AG04450 (cell line): ENCODE measurements around the gene SLC46A1. TPM values are rescaled to one million over a fixed set of nuclear protein-coding genes. Genes with fewer than 3 reads are reported as not detected.
"Not testable (repeated sequence)": the region's sequence is repeated elsewhere in the genome, so short reads cannot be mapped to it uniquely, and the experiment has no call there.

Experiments used
- CTCF ChIA-PET: fragments of 300-600, 350-600 bp; formaldehyde crosslinking; extraction: SDS; loops from one replicate; lab custom pipeline; 2022; ENCODE audit warnings: antibody characterized with exemption, inconsistent platforms; lab: Charles Lee
- POLR2A ChIA-PET: fragments of 350-600 bp; formaldehyde crosslinking; extraction: SDS; loops from one replicate; lab custom pipeline; 2021; ENCODE audit warnings: antibody characterized with exemption, inconsistent platforms; lab: Yijun Ruan, JAX
- DNase-seq: peaks from one replicate; pipeline ENCODE4 v3.0.0-alpha.2; 2011; ENCODE audit warnings: low read depth, low spot score
- H3K27ac ChIP-seq: one replicate; pipeline ENCODE4 v1.5.1; 2012; ENCODE audit warnings: low read depth, low read length, control low read depth
- H3K27me3 ChIP-seq: one replicate; pipeline ENCODE4 v1.6.0; 2012; ENCODE audit warnings: low read length; ENCODE audit not compliant: control insufficient read depth, insufficient read depth
- H3K4me3 ChIP-seq: 2 replicates; pipeline ENCODE4 v1.5.1; 2011; ENCODE audit warnings: mild to moderate bottlenecking, low read depth, low read length, control low read depth
- H3K9me3 ChIP-seq: 2 replicates; pipeline ENCODE4 v1.5.1; 2012; ENCODE audit warnings: low read length; ENCODE audit not compliant: control insufficient read depth, insufficient read depth
- polyA plus RNA-seq: library from polyadenylated mRNA; depleted of rRNA; stranded (reverse); fragments of >200 nt; gene quantifications from 2 replicates; pipeline ENCODE4 v1.2.3, GENCODE V29; 2011
- TF ChIP-seq, protein P1 (sequence below): IDR thresholded peaks from 2 replicates; pipeline ENCODE4 v1.5.1; 2011; ENCODE audit warnings: low read depth, low read length, control low read depth, inconsistent platforms

The SLC46A1 gene
- polyA plus RNA-seq, 1 experiment: 2.5 TPM

GRCh38 chr17:28443901-28444638 lies 38.1 kb upstream of the SLC46A1 start:
- CTCF ChIA-PET: interaction anchor here (0.6 to 1.3 kb wide), 2 partner anchors 27 to 34 kb away, joined by 3 read pairs; no protein-coding TSS in a partner anchor
- DNase-seq: no peak
- Histone ChIP-seq H3K27me3 (peaks cover 8% of the 10 kb centered on the region), H3K27ac (no peak overlapping the region), H3K9me3 (no peaks in the 10 kb centered on the region), H3K4me3 (no peak overlapping the region)
- TF ChIP-seq, protein P1, sequence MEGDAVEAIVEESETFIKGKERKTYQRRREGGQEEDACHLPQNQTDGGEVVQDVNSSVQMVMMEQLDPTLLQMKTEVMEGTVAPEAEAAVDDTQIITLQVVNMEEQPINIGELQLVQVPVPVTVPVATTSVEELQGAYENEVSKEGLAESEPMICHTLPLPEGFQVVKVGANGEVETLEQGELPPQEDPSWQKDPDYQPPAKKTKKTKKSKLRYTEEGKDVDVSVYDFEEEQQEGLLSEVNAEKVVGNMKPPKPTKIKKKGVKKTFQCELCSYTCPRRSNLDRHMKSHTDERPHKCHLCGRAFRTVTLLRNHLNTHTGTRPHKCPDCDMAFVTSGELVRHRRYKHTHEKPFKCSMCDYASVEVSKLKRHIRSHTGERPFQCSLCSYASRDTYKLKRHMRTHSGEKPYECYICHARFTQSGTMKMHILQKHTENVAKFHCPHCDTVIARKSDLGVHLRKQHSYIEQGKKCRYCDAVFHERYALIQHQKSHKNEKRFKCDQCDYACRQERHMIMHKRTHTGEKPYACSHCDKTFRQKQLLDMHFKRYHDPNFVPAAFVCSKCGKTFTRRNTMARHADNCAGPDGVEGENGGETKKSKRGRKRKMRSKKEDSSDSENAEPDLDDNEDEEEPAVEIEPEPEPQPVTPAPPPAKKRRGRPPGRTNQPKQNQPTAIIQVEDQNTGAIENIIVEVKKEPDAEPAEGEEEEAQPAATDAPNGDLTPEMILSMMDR: no peak
- POLR2A ChIA-PET: no interaction called here

DNA sequence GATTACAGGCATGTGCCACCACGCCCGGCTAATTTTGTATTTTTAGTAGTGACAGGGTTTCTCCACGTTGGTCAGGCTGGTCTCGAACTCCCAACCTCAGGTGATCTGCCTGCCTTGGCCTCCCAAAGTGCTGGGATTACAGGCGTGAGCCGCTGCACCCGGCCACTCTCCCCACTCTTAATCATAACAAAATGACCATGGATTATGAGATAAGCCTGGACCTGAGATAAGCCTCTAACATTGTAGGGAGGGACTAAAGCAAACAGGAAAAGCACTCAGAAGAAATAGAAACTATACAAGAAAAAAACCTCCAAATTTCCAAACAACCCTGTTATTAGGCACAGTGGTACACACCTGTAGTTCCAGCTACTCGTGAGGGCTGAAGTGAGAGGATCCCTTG lies 28.3 kb upstream of the SLC46A1 start:
- H3K27me3 ChIP-seq, DNase-seq, H3K4me3 ChIP-seq, H3K9me3 ChIP-seq, POLR2A ChIA-PET, CTCF ChIA-PET, H3K27ac ChIP-seq: not testable (repeated sequence)

- ChIA-PET POLR2A (no interaction called here), CTCF (no interaction called here)
- no peak overlapping the region for H3K4me3 ChIP-seq
- no peaks in the 10 kb centered on the region for H3K9me3 ChIP-seq
- H3K27ac ChIP-seq: no peak overlapping the region
- DNase-seq: no peak
- H3K27me3 ChIP-seq: peaks cover 2% of the 10 kb centered on the region
- TF ChIP-seq, protein P1: no peak
Measured at GRCh38 chr17:28433721-28434120, 27.7 kb upstream of the SLC46A1 start.

DNA sequence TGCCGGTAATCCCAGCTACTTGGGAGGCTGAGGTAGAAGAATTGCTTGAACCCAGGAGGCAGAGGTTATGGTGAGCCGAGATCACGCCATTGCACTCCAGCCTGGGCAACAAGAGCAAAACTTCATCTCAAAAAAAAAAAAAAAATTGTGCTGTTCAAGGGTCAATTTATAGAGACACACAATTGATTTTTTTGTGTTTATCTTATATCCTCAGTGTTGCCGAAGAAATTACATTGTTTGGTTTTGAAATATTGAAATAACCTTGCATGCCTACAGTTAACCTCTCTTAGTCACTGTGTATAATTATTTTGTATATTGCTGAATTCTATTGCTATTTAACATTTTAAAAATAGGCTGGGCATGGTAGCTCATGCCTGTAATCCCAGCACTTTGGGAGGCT lies 22.0 kb upstream of the SLC46A1 start:
- POLR2A ChIA-PET, H3K4me3 ChIP-seq, H3K27ac ChIP-seq, H3K27me3 ChIP-seq, DNase-seq, H3K9me3 ChIP-seq: not testable (repeated sequence)
- CTCF ChIA-PET: interaction anchor here (0.7 to 3.7 kb wide), 3 partner anchors 11 to 32 kb away, joined by 3 to 19 read pairs (median 4); no protein-coding TSS in a partner anchor

- ChIA-PET POLR2A (no interaction called here), CTCF (interaction anchor here (0.7 to 3.7 kb wide), 2 partner anchors 11 to 31 kb away, joined by 4 to 19 read pairs; no protein-coding TSS in a partner anchor)
- peak; percentile 7 for DNase-seq
- H3K9me3 ChIP-seq: no peaks in the 10 kb centered on the region
- peaks cover 2% of the 10 kb centered on the region for H3K27me3 ChIP-seq
- H3K27ac ChIP-seq: no peak overlapping the region
- H3K4me3 ChIP-seq: no peak overlapping the region
- TF ChIP-seq, protein P1: no peak
Measured at GRCh38 chr17:28427371-28427770, 21.4 kb upstream of the SLC46A1 start.

GRCh38 chr17:28426081-28426519 lies 20.1 kb upstream of the SLC46A1 start:
- Histone ChIP-seq H3K4me3 (no peak overlapping the region), H3K9me3 (no peaks in the 10 kb centered on the region), H3K27ac (no peak overlapping the region), H3K27me3 (peaks cover 2% of the 10 kb centered on the region)
- ChIA-PET CTCF (interaction anchor here (3.7 kb wide), 1 partner anchor 10 kb away, joined by 19 read pairs; no protein-coding TSS in a partner anchor), POLR2A (no interaction called here)
- TF ChIP-seq, protein P1: peak; percentile 42
- no peak for DNase-seq
